Body of pancreas (tissue), 4 donors: ENCODE data around the gene MSH4.

ENCODE experiments used
- POLR2A ChIP-seq, 3 donors: fragments of 450-650 bp; IDR thresholded peaks; one replicate each; pipeline ENCODE4 v1.6.1; 2016; ENCODE audit warnings: antibody characterized with exemption in 3 of 3, mild to moderate bottlenecking in 2 of 3
- TF ChIP-seq, protein P1 (sequence below), 7 experiments: fragments of 450-650 bp in 4 of 7; fragments of 200-600 bp in 3 of 7; sonication (generic) in 3 of 7; IDR thresholded peaks; one replicate each; pipeline ENCODE4 v1.5.1; 2016 to 2019; ENCODE audit warnings: antibody characterized with exemption in 7 of 7

DNA sequence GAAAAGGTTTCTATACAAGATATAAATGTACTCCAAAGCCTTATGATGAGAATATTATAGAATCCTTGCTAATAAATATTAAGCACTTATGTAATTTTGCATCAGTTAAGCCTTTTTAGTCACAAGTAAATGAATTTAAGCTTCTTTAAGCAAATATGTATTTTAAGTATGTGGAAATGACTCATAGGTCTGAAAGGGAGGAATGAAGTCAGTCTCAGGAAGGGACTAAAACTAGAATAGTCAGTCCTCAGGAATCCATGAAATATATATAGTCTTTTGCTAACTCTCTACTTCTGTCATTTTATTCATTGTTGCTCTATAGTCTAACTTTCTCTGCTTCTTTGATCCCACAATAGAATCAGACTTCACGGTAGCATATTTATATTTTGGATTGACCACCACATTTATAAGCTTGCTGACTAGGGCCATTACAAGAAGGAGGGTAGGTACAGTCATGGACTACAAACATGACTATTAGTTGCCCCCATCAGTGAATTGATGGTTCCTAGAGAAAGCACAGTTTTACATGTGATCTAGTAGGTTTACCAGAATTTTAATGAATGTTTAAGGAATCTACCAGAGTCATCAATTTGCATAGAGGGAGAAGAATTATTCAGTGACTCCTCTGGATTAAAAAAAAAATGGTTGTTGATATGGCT, 30.9 kb upstream of the MSH4 start:
- TF ChIP-seq, protein P1, sequence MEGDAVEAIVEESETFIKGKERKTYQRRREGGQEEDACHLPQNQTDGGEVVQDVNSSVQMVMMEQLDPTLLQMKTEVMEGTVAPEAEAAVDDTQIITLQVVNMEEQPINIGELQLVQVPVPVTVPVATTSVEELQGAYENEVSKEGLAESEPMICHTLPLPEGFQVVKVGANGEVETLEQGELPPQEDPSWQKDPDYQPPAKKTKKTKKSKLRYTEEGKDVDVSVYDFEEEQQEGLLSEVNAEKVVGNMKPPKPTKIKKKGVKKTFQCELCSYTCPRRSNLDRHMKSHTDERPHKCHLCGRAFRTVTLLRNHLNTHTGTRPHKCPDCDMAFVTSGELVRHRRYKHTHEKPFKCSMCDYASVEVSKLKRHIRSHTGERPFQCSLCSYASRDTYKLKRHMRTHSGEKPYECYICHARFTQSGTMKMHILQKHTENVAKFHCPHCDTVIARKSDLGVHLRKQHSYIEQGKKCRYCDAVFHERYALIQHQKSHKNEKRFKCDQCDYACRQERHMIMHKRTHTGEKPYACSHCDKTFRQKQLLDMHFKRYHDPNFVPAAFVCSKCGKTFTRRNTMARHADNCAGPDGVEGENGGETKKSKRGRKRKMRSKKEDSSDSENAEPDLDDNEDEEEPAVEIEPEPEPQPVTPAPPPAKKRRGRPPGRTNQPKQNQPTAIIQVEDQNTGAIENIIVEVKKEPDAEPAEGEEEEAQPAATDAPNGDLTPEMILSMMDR (IDR thresholded peaks at IDR 0.05): no peak
- no peak for TF ChIP-seq POLR2A (IDR thresholded peaks at IDR 0.05)
